ENCODE data around the gene ZNF3.

The ZNF3 gene

DNA sequence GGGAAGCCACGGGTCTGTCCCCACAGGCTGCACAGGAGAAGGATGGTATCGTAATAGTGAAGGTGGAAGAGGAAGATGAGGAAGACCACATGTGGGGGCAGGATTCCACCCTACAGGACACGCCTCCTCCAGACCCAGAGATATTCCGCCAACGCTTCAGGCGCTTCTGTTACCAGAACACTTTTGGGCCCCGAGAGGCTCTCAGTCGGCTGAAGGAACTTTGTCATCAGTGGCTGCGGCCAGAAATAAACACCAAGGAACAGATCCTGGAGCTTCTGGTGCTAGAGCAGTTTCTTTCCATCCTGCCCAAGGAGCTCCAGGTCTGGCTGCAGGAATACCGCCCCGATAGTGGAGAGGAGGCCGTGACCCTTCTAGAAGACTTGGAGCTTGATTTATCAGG lies 58.0 kb downstream of the ZNF3 start (continued):
- TF ChIP-seq OSR1 (CRISPR knock-in tag; IDR thresholded peaks at IDR 0.05): no peak
- TF ChIP-seq GLIS3 (CRISPR knock-in tag; IDR thresholded peaks at IDR 0.05): no peak
- TF ChIP-seq, protein P1, sequence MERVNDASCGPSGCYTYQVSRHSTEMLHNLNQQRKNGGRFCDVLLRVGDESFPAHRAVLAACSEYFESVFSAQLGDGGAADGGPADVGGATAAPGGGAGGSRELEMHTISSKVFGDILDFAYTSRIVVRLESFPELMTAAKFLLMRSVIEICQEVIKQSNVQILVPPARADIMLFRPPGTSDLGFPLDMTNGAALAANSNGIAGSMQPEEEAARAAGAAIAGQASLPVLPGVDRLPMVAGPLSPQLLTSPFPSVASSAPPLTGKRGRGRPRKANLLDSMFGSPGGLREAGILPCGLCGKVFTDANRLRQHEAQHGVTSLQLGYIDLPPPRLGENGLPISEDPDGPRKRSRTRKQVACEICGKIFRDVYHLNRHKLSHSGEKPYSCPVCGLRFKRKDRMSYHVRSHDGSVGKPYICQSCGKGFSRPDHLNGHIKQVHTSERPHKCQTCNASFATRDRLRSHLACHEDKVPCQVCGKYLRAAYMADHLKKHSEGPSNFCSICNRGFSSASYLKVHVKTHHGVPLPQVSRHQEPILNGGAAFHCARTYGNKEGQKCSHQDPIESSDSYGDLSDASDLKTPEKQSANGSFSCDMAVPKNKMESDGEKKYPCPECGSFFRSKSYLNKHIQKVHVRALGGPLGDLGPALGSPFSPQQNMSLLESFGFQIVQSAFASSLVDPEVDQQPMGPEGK (CRISPR knock-in tag; IDR thresholded peaks at IDR 0.05; ENCODE audit: borderline replicate concordance): no peak

DNA sequence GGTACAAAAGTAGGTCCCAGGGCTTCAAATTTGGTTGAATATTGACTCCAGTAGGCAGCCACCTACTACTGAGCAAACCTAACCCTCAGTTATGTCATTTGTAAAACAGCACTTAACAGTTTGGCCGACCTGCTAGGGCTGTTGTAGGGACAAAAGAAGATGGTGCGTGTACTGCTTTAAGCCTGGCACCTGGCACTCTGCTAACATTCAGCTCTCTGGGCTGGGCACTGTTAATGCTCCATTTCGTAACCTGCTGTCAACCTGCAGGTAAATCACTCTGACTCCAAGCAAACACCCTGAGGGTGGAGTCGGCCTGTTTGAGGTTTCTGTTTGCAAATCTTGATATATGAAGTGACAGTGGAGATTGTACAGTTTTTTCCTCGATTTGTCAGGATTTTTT lies 58.9 kb downstream of the ZNF3 start:
- no peak for TF ChIP-seq ESRRG (CRISPR knock-in tag; IDR thresholded peaks at IDR 0.05)
- TF ChIP-seq CSDC2 (CRISPR knock-in tag; IDR thresholded peaks at IDR 0.05): no peak

DNA sequence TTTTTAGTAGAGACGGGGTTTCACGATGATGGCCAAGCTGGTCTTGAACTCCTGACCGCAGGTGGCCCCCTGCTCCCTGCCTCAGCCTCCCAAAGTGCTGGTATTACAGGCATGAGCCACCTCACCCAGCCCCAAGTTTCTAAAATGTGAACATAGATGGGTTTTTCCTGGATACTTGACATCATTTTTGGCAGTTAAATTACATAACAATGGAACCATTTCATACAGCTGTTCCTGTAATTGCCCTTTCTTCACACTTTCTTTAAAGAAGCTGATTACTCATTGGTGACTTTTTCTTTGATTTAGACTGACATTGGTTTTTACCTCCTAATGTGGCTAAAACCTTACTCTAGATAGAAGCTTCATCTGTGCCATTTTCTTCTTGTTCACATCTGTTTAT lies 60.2 kb downstream of the ZNF3 start:
- TF ChIP-seq TOX (CRISPR knock-in tag; IDR thresholded peaks at IDR 0.05; ENCODE audit: borderline replicate concordance): no peak
- no peak for TF ChIP-seq RARB (CRISPR knock-in tag; IDR thresholded peaks at IDR 0.05)
- TF ChIP-seq TCF4 (CRISPR knock-in tag; IDR thresholded peaks at IDR 0.05; ENCODE audit: borderline replicate concordance): no peak
- TF ChIP-seq, protein P2, sequence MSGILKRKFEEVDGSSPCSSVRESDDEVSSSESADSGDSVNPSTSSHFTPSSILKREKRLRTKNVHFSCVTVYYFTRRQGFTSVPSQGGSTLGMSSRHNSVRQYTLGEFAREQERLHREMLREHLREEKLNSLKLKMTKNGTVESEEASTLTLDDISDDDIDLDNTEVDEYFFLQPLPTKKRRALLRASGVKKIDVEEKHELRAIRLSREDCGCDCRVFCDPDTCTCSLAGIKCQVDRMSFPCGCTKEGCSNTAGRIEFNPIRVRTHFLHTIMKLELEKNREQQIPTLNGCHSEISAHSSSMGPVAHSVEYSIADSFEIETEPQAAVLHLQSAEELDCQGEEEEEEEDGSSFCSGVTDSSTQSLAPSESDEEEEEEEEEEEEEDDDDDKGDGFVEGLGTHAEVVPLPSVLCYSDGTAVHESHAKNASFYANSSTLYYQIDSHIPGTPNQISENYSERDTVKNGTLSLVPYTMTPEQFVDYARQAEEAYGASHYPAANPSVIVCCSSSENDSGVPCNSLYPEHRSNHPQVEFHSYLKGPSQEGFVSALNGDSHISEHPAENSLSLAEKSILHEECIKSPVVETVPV (CRISPR knock-in tag; IDR thresholded peaks at IDR 0.05): no peak
- TF ChIP-seq ZC3H10 (CRISPR knock-in tag; IDR thresholded peaks at IDR 0.05): no peak
- TF ChIP-seq, protein P3, sequence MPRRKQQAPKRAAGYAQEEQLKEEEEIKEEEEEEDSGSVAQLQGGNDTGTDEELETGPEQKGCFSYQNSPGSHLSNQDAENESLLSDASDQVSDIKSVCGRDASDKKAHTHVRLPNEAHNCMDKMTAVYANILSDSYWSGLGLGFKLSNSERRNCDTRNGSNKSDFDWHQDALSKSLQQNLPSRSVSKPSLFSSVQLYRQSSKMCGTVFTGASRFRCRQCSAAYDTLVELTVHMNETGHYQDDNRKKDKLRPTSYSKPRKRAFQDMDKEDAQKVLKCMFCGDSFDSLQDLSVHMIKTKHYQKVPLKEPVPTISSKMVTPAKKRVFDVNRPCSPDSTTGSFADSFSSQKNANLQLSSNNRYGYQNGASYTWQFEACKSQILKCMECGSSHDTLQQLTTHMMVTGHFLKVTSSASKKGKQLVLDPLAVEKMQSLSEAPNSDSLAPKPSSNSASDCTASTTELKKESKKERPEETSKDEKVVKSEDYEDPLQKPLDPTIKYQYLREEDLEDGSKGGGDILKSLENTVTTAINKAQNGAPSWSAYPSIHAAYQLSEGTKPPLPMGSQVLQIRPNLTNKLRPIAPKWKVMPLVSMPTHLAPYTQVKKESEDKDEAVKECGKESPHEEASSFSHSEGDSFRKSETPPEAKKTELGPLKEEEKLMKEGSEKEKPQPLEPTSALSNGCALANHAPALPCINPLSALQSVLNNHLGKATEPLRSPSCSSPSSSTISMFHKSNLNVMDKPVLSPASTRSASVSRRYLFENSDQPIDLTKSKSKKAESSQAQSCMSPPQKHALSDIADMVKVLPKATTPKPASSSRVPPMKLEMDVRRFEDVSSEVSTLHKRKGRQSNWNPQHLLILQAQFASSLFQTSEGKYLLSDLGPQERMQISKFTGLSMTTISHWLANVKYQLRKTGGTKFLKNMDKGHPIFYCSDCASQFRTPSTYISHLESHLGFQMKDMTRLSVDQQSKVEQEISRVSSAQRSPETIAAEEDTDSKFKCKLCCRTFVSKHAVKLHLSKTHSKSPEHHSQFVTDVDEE (CRISPR knock-in tag; IDR thresholded peaks at IDR 0.05): no peak
- no peak for TF ChIP-seq BACH2 (CRISPR knock-in tag; IDR thresholded peaks at IDR 0.05; ENCODE audit: borderline replicate concordance)
- TF ChIP-seq CSDC2 (CRISPR knock-in tag; IDR thresholded peaks at IDR 0.05): no peak
- no peak for TF ChIP-seq SNAI2 (CRISPR knock-in tag; IDR thresholded peaks at IDR 0.05)
- TF ChIP-seq OSR1 (CRISPR knock-in tag; IDR thresholded peaks at IDR 0.05): no peak
- no peak for TF ChIP-seq ARNTL (CRISPR knock-in tag; IDR thresholded peaks at IDR 0.05; ENCODE audit: borderline replicate concordance, low read depth)
- no peak for TF ChIP-seq ZNF70 (CRISPR knock-in tag; IDR thresholded peaks at IDR 0.05)
- no peak for TF ChIP-seq GLIS3 (CRISPR knock-in tag; IDR thresholded peaks at IDR 0.05)
- TF ChIP-seq ZFP30 (CRISPR knock-in tag; IDR thresholded peaks at IDR 0.05): no peak
- no peak for TF ChIP-seq ISL1 (CRISPR knock-in tag; IDR thresholded peaks at IDR 0.05)
- no peak for TF ChIP-seq ZNF565 (CRISPR knock-in tag; conservative IDR thresholded peaks at IDR 0.05; ENCODE audit: low read depth)
- TF ChIP-seq PPARA (CRISPR knock-in tag; IDR thresholded peaks at IDR 0.05; ENCODE audit: borderline replicate concordance): no peak
- ATAC-seq: no peak

More for the DNA sequence above, 58.9 kb downstream of the ZNF3 start:
- no peak for ATAC-seq

All from SK-N-SH treated with all-trans-retinoic acid at 6 μM for 48 hours (cell line).